GM19025 (cell line): ENCODE data around the gene TMEM238L.

Experiments
- ATAC-seq: cut with Tn5 transposase; IDR thresholded peaks from one replicate; pipeline ENCODE4 v1.9.1; 2021; ENCODE audit warnings: mild to moderate bottlenecking, low read depth, moderate library complexity; ENCODE audit not compliant: unreplicated experiment

Gene TMEM238L

DNA sequence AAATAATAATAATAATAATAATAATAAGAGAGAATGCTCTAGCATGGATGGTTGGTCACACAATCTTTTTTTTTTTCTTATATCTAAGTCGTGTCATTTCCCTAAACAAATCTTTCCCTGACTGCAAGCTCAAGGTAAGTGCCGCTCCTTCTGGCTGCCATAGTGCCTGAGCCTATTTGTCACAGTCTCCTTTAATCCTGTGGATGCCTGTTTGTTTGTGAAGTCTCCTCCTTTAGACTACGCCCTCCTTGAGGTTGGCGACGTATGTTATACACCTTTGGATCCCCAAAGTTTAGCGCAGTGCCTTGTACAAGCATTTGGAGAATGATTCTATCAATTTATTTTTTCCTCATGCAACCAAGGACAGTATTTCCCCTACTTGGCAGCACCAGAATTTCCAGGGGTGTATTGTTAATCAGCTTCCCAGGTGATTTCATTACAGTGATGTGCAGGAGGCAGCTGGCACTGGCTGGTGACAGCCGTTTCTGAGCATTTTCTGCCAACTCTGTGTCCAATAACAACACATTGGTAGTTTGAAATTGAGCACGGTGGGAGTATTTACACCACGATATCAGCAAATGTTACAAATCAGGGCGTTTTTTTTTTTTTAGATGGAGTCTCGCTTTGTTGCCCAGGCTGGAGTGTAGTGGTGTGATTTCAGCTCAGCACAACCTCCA lies 26.6 kb downstream of the TMEM238L start:
- ATAC-seq, result no peak

DNA sequence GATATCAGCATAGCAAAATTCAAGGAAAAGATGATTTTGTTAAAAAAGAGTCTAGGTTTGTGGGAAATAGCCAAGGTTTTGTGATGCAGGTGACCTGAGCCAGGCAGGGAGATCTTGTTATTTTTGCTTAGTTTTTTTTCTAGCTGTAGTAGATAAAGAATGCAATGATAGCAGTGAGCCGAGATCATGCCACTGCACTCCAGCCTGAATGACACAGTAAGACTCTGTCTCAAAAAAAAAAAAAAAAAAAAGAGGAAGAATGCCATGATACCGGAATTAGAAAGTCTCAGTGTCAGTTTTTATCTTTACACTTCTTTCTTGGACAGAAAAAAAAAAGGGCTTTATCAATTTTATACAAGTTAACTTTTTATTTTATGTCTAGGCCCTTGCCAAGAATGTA lies 27.5 kb downstream of the TMEM238L start:
- ATAC-seq, result no peak

DNA sequence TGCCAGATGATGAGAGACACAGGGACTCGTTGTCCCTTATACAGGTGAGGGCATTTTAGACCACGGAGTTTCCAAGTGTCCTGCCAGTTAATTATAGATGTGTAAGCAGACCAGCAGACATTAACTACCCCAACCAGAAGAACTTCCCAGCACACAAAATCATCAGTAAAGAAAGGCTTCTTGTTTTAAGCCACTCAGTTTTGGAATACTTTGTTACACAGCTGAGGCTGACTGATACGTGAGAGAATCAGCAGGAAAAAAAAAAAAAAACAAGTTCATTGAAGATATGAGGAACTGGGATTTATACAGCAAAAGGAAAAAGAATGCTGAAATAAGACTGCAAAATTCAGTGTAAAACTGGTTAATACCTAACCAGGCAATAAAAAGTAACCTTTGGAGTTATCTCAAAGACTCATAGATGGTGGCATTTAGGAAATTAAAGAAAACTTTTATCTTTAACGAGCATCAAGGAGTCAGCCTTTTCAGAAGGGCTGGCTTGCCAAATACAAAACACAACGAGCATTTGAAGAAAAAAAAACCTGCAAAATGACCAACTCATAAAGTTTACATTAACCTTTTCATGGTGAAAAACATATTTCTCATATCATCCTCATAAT lies 28.1 kb downstream of the TMEM238L start:
- no peak for ATAC-seq

DNA sequence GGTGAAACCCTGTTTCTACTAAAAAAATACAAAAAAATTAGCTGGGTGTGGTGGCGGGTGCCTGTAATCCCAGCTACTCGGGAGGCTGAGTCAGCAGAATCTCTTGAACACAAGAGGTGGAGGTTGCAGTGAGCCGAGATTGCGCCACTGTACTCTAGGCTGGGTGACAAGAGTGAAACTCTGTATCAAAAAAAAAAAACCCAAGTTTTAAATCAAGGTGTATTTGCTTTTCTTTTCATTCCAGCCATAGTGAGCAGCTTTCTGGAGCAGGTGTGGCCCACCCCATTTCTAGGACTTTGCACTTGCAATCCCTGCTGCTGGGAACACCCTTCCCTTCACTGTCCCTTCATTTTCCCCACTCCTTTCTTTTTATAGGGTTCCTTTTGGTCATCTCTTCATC lies 28.8 kb downstream of the TMEM238L start:
- no peak for ATAC-seq

DNA sequence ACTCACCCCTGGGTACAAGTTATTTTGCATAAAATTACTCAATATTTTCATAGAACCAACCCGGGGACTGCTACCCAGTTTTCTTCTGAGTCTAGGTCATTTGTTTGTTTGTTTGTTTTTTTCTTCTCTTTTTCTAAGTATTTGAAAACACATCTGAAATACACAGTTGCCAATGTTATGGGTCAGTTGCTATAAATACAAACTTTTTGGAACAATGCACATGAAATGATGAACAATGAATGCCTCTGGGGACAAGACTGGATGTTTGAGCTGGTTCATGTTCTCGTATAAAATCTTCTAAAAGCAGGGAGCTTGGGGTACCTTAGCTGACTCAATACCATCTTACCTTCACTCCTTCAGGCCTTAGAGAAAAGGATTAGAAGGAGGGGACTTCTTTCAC lies 30.5 kb downstream of the TMEM238L start:
- ATAC-seq, result no peak

DNA sequence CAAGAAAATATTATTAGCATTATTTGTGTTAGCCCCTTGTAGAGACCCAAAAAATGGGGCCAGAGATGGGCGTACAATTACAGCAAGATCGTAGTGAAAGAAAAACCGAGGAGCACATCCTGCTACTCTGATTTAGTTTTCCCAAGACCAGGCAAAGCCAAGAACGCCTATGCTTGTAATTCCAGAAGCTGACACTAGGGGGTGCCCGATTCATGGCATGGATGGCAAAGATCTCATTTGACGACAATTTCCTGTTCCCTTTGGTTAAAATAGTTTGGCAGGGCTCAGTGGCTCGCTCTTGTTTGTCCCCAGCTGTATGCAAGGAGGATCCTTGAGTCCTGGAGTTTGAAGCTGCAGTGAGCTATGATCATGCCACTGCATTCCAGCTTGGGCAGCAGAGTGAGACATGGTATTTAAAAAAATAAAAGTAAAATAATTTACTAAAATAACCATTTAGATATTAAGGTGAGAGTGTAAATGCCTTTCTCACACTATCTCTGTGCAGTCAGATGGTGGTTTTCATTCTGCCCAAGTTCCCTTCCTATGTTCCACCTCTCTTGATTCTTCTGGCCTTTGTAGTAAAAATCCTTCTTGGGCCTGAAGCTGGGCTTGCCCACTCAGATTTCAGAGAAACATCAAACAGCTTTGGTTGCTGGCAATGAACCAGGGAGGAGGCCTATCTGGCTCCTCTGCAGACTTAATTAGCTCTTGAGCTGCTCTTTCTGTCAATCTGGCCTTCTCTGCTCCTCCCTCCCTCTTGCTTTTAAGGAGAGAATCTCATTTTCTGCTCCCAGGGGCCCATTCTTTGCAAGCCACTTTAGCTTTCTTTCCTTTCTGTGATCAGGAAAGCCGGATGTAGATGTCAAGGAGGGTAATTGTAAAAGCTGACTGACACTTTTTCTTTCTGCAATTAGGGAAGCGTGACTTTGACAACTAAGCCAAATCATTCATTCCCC lies 31.2 kb downstream of the TMEM238L start:
- no peak for ATAC-seq

DNA sequence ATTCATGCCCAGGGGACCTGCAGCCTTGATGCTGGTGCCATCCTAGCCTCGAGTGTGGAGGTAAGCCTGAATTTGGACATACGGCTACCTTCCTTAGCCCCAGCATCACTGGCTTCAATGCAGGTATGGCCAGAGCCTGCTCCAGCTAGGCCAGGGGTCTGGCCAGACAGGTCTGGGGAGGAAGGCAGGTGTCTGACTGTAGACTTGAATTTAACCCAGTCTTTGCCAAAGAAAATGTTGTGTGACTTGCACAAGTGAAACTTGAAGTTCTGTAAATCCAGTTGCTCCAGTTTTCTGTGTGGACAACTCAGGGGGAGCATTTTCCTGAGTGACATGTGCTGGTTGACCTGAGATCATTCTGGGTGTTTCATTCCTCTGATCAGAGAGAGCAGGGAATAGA lies 32.8 kb downstream of the TMEM238L start:
- no peak for ATAC-seq

DNA sequence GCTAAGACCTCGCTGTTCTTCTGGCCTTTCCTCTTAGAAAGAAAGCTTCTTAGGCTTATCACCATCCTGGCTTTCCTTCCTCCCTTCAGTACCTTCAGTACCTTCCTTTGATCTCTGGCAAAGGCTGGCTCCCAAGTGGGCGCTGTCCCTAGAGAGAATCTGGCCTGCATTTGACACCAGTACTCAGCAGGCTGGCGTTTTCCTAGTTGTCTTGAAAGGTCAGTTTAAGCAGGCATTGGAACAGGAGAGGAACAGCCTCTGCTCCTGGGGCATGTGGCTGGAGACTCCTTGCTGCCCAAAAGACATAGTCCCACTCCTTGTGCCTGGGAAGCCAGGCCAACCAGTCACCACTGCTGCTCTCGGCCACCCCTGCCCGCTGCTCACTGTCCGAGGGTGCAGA lies 34.1 kb downstream of the TMEM238L start:
- ATAC-seq, result no peak

DNA sequence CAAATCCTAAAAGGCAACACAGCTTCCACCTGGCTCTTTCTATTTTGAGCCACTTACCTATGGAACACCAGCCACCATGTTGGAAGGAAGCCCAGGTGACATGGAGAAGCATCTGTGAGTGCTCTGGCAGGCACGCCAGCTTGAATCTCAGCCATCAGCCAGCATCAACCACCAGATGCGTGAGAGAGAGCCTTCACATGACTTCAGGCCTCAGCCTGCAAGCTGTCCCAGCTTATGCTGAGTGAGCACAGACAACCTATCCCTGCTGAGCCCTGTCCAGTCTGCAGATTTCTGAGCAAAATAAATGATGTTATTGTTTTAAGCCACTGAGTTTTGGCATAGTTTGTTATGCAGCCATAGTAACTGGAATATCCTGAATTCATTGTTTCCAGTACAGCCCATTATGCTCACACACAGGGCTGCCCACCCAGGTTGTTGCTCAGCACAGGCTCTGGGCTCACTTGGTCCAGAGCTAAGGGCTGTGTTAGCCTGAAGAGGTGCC lies 35.1 kb downstream of the TMEM238L start:
- ATAC-seq, result no peak

DNA sequence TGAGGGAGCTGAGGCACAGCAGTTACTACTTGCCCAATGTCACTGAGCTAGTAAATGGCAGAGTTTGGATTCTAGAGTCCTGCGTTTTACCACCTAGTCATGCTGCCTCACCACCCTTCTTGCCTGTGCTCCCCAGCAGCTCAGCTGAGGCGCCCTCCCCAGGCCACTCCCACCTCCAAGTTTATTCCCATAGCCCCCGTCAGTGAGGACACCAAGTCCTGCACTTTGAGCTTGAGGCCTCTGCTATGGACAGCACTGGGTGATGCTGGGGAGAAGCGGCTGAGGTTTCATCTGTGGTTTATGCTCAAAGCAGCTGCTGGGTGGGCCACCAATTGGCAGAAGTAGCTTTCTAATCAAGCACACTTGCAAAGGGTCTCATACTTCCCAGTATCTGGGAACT lies 36.7 kb downstream of the TMEM238L start:
- ATAC-seq, result no peak

DNA sequence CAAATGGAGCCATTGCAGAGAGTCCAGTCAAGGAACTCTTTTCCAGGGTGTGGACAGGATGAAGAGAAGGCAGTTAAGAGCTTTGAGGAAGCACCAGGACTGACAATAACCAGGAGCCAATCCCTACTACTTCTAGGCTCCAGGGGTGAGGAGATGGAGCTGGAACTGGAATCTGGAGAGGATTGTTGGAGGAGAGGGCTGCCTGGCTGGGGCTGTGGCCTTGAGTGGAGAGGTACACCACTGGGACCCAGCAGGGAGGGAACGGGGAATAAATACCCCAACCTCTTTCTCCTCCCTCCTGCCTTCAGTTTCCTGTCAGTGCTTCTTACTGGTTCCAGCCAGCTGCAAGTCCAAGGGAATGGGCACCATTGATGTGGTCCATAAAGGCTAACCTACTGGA lies 41.9 kb downstream of the TMEM238L start:
- ATAC-seq, result no peak

DNA sequence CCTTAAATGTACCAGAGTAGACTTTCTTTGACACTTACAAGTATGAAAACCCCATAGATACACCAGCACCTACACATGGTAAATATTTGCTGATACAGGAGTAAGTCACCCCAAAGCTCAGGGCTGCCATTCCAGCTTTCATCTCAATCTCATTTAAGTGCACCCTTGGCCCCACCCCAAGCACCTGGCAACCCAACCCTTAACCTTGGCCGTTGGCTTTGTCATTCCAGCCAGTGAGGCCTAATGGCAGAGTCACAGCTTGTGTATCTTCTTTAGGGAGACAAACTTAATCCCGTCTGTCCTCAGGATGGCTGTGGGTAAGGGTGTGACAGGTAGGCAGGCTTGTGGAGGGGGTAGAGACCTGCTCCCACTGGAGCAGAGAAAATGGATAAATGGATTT lies 42.6 kb downstream of the TMEM238L start:
- no peak for ATAC-seq

DNA sequence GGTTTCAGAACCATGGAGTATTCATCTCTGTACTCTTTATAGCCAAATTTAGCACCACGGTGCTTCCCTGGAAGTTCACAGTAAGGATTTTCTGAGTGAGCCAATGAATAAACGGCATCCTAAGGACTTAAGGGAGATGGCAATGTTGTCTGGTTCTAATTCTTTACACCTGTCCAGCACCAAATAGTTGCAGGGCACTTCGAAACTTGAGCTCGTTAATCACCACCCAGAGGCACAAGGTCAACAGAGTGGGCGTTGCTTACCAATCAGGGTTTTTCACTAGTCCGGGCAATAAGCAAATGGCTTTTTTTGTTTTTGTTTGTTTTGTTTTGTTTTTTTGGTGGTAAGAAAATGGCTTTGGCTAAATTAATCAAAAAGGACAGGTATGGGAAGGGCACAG lies 45.8 kb downstream of the TMEM238L start:
- ATAC-seq, result no peak

DNA sequence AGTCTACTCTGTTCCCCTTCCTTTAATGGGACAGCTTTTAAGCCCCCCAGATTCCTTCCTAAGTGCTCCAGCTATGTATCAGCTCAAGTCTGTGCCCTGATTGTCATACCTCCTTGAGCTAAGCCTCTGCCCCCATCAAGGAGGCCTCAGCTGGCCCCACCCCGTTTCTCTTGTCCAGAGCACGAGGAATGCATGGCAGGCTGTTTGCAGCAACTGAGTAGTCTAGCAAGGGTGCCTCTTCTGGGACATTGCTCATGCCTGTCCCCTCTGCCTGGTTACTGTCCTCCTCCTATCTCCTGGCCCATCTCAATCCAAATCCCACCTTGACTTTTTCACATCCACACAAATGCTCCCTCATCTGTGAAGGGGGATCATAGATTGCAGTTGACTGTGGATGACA lies 46.3 kb downstream of the TMEM238L start:
- no peak for ATAC-seq

DNA sequence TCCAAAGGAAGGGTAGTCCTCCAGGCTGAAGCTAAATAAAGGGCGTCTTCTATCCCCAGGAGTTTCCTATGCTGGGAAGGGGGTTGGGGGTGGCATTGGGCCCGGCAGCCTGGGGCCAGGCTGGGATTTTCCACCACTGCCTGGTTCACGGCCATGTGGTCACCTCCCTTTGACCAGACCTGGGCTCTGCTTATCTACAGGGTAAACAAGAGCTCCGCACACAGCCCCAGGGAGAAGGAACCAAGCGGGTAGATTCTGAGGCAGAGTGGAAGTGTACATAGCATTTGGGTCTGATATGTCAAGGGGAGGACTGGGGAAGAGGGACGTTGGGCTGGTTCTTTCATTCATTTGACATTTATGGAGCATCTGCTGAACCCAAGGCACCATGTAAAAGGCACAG lies 46.8 kb downstream of the TMEM238L start:
- ATAC-seq, result no peak

DNA sequence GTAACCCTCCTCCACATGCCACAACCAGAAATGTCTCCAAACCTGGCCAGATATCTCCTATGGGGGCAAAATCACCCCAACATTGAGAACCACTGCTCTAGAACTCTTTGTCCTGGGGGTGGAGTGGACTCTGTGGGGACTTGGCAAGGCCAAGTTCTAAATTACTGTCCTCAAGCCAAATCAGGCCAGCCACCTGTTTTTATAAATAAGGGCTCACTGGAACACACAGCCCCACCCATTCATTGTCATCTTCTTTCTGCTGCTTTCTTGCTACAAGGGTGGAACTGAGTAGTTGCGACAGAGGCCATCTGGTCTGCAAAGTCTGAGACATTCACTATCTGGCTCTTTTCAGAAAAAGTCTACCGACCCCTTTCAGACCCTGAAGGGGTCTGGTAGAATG lies 47.3 kb downstream of the TMEM238L start:
- no peak for ATAC-seq

DNA sequence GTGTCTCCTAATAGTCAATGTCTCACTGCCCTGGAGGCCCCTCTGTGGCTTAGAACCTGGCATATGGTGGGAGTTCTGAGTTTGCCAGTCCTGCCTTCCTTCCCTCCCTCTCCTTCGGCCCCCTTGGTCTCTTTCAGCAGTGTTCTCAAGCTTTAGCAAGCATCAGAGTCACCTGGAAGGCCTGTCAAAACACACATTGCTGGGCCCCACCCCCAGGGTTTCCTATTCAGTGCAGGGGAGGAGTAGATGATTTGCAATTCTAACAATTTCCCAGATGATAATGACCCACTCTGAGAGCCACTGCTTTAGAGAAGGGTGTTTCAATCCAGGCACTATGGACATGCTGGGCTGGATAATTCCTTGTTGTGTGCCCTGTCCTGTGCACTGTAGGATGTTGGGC lies 47.7 kb downstream of the TMEM238L start:
- no peak for ATAC-seq

DNA sequence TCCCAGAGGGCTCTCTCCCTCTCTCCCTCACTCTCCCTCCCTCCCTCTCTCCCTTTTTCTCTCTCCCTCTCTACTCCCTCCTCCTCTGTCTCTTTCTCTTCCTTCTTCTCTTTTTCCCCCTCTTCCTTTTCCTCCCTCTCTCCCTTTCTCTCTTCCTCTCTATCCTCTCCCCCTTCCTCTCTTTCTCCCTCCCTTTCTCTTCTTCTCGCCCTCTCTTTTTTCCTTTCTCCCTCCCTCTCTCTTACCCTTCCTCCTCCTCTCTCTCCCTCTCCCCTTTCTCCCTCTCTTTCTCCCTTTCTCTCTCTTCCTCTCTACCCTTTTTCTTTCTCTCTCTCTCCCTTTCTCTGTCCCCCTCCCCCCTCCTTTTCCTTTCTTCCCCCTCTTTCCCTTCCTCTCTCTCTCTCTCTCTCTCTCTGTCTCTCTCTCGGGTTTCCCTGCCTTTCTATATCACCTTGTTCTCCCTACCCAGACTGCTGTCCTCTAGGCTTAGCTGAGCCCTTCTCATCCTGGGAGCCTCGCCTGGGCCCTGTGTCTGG lies 48.2 kb downstream of the TMEM238L start:
- ATAC-seq, result no peak

DNA sequence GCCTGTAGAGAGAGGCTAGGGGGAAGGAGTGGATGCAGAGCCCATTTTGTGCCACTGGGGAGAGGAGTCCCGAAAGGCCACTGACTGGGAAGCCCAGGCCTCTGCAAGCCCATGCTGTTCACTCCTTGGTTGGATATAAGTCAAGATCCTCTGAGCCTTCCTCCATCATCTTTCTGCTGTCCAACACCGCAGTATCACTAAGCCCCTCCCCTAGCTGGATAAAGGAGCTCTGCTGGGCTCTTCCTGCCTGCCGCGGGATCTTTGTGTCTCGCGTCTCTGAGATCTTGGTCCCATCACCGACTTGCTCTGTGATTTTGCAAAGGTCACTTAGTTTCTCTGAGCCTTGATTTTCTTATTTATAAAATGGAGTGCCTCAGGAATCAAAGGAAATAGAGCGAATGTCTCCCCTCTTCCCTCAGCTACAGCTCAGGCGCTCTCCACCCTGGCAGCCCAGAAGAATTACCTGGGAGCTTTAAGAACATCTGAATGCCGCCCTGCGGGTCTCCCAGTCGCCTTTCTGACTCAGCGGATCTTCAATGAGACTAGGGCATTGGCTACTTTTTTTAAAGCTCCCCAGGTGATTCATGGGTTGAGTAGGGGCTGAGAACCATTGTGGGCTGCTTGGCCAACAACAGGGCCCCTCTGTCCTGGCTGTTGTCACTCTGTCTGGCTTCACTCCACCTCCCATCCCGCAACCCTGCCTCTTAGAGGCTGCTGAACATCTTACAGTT lies 48.9 kb downstream of the TMEM238L start:
- no peak for ATAC-seq

DNA sequence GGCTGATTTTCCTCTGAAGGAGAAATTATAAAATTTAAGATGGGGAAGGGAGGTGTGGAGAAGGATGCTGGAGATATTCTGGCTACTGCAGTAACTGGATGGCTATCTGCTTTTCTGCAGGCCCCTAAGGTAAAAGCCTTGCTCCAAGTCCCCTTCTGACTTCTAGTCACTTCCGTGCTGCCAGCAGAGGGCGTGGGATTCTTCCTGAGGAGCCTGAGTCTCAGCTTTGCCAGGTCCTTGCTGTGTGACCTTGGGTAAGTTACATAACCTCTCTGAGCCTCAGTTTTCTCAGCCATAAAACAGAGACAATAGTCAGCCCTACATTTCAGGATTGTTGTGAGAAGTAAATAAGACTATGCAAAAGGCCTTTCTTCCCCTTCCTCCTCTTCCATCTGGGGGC lies 49.8 kb downstream of the TMEM238L start:
- ATAC-seq, result no peak
